Left renal cortex interstitium (tissue), 4 donors: ENCODE measurements around the gene EFCAB14. TPM values are rescaled to one million over a fixed set of nuclear protein-coding genes. Genes with fewer than 3 reads are reported as not detected.
"Not testable (repeated sequence)": the region's sequence is repeated elsewhere in the genome, so short reads cannot be mapped to it uniquely, and the experiment has no call there.

Experiments
- DNase-seq, 4 donors: peaks; one replicate each; pipeline ENCODE4 v3.0.0-alpha.2; 2013; ENCODE audit warnings: low read depth in 4 of 4, low spot score in 2 of 4, missing footprints in 1 of 4
- polyA plus RNA-seq, 4 donors: library from polyadenylated mRNA; unstranded; fragments of 120-200 nt; gene quantifications; one replicate each; pipeline ENCODE4 v1.2.1, GENCODE V29; 2013; ENCODE audit not compliant: insufficient read length in 4 of 4

EFCAB14 gene
- polyA plus RNA-seq, 4 donors, result 90.6 to 109 (median 93.7) TPM

DNA sequence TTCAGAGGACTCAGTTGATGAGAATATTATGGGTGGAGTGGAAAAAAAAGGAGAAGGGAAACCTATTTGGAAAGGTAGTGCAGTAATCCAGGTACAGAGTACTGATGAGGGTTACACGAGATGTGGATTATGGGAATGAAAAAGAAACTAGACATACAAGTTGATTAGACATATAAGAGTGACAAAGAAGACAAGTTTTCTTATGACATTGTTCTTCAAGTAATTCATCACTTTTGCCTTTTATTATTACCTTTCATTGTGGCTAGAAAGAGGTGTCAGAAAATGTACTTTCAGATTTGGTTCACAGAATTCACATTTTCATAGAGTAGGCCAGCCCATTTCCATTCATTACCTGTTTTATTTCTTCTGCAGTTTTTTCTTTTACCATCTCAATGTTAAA lies 61.1 kb downstream of the EFCAB14 start:
- no peak for DNase-seq

DNA sequence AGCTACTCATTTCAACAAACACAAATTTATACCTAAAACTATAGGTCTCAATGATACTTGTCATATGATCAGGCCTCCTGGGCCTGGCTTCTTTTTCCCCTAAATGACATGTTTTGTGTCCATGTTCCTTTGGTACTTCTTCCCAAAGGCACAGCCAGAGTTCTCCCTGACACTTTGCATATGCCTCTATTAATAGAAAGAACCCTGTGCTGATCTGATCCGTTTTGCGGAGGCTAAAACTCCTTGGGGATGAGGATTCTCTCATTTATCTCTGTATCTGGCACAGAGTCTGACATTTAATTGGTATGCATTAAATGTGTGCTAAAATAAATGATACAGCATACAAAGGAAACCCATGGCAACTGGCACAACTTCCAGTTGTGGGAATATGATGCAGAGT lies 62.3 kb downstream of the EFCAB14 start:
- no peak for DNase-seq

DNA sequence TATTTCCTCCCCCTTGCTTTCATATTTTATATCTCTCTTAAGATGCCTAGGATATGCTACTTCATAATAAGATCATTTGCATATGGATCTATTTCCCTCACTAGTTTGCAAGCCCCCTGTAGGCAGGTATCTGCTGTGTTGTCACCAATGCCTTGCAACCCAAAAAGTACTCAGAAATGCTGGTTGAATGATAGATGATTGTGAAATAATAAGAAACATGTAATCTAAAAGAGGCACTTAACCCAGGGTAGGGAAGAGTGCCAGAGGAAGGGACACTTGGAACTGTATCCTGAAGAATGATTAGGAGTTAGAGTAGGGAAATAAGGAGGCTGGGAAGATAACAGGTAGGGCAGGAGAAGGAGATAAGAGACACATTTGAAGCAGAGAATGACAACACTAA lies 63.1 kb downstream of the EFCAB14 start:
- DNase-seq, result no peak

DNA sequence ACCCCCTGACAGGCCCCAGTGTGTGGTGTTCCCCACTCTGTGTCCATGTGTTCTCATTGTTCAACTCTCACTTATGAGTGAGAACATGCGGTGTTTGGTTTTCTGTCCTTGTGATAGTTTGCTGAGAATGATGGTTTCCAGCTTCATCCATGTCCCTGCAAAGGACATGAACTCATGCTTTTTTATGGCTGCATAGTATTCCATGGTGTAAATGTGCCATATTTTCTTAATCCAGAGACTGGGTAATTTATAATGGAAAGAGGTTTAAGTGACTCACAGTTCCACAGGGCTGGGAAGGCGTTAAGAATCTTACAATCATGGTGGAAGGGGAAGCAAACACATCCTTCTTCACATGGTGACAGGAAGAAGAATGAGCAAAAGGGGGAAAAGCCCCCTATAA lies 64.2 kb downstream of the EFCAB14 start:
- DNase-seq, result not testable (repeated sequence)

DNA sequence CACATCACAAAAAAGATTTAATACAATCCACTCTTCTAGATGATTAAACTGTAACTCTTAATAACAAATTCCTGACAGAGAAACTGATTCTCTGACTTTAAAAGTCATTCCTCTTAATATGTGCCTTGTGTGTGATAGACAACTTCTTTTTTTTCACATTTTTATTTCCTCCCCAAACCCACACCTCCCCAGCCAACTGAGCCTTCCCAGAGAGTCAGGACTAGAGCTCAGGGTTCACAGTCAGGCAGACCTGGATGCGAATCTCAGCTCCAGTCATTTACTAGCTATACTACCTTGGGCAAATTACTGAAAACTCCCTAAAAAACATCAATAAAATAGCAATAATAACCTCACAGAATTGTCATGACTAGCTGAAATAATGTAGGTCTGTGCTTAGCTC lies 64.9 kb downstream of the EFCAB14 start:
- no peak for DNase-seq

- peak in 1 of 4 donors; percentile 49 for DNase-seq
These were observed 65.4 kb downstream of the EFCAB14 start for GRCh38 chr1:46653405-46653958.

DNA sequence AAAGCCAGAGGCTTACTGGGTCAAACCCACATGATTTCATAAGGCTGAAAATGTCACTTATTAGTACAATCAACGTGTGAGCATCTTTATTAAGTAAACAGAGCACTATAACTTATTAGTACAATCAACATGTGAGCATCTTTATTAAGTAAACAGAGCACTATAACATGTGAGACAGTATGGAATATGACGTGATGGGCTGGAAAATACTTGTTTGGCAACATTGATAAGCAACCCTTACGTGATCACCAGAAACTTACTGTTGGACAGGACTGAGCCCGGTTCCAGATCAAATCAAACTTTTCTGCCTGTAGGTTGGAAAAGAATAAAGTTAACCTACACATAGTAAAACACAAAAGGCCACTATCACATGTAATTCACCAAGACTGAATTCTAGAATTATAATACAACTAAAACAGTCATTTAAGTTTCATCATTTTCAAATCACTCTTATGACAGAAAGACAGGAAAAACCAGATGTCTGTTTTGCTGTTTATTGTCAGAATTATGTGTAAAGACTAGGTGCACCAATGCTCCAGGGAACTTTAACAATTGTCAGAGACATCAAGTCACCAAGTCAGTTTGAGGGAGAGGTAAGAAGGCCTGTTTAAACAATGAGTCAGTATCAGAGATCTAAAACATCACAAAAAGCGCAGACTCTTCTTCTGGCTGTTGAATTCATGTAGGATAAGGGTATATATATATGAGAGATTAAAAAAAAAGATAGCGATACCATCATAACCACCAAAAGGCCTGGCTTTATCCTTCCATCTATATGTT lies 66.4 kb downstream of the EFCAB14 start:
- no peak for DNase-seq

- not testable (repeated sequence) for DNase-seq
These were observed 67.8 kb downstream of the EFCAB14 start for GRCh38 chr1:46651152-46651551.

GRCh38 chr1:46650491-46650890 lies 68.4 kb downstream of the EFCAB14 start:
- no peak for DNase-seq

DNA sequence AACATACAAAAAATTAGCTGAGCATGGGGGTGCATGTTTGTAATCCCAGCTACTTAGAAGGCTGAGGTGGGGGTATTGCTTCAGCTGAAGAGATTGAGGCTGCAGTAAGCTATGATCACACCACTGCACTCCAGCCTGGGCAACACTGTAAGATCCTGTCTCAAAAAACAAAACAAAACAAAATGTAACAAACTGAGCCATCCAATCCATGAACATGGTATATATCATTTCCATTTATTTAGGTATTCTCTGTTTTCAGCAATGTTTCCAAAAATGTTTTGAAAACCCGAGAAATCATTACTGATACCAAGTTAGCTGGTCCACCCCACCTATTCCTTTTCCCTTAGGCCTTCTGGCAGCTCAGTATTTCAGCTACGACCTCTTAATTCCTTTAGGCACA lies 69.2 kb downstream of the EFCAB14 start:
- no peak for DNase-seq

- no peak for DNase-seq
These were observed 71.3 kb downstream of the EFCAB14 start for GRCh38 chr1:46647611-46648010.

GRCh38 chr1:46646844-46647243 lies 72.1 kb downstream of the EFCAB14 start:
- no peak for DNase-seq

DNA sequence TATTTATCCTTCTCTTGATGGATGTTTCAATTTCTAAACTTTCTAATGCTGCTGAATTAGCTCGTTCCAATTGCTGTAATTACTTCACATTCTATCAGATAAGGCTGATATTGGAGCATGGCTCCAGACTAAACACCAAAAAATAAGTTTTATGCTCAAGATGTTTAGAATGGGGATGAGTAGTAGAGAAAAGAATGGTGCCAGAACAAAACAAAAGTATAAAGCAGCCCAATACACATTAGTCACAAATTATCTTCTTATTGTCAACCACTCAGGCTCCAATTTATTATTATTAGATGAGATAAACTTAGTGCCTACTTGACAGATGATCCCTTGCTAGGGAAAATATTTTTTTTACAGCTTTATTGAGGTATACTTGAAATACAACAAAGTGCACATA lies 72.6 kb downstream of the EFCAB14 start:
- DNase-seq, result no peak

DNA sequence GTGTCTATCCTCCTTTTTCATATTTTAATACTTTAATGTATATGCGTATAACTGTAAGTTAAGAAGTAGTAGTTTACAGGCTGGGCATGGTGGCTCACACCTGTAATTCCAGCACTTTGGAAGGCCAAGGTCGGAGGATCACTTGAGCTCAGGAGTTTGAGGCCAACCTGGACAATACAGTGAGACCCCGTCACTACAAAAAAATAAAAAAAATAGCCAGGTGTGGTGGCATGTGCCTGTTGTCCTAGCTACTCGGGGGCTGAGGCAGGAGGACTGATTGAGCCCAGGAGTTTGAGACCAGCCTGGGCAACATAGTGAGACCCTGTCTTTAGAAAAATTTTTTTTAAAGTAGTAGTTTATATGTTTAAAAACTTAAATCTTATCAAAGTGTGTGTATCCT lies 73.1 kb downstream of the EFCAB14 start:
- DNase-seq, result no peak

- DNase-seq, result peak in 1 of 4 donors; percentile 24
These were observed 75.5 kb downstream of the EFCAB14 start for GRCh38 chr1:46643368-46643775.

GRCh38 chr1:46642115-46642680 lies 76.7 kb downstream of the EFCAB14 start:
- no peak for DNase-seq

DNA sequence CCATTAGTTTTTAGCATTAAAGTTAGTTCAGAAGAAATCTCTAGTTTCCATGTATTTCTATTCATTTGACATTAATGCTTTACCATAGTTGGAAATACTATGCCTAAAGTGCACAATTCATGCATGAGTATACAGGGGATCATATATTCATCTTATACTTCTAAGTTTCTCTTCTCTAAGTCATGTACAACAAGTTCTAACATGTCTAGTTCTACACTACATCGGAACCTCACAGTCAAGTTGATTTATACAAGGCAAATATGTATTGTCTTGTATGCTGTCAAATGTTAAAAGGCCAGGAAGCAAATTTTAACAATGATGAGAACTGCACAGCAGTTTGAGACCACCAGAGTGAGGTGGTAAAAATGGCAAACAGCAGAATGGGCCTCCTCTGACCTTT lies 79.4 kb downstream of the EFCAB14 start:
- DNase-seq, result no peak

- no peak for DNase-seq
These were observed 80.0 kb downstream of the EFCAB14 start for GRCh38 chr1:46638921-46639320.

DNA sequence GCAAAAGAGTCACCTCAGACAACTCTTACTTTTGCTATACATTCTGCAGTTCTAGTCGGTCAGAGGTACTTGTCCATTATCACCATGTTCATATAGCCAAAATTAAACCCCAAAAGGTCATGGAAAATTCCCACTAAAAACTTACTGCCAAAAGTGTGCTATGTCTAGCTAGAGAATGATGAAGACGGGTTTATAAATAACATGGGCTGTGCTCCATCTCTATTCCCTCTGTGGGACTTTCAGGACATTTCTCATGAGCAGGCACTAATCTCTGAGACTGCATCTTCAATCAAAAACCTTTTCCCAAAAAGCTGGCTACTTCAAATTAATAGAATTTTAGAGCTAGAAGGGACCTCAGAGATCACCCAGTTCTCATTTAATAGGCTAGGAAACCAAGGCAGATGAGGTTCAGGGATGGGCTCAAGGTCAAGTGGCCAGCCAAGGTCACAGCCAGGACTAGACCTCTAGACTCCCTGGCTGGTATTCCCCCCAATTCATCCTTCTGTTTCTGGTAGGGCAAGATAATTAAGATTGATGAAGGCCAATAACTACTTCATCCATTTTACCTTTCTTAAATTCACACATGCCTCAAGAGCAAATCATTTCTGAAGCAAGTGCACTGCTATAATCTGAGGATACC lies 81.3 kb downstream of the EFCAB14 start:
- DNase-seq, result no peak

DNA sequence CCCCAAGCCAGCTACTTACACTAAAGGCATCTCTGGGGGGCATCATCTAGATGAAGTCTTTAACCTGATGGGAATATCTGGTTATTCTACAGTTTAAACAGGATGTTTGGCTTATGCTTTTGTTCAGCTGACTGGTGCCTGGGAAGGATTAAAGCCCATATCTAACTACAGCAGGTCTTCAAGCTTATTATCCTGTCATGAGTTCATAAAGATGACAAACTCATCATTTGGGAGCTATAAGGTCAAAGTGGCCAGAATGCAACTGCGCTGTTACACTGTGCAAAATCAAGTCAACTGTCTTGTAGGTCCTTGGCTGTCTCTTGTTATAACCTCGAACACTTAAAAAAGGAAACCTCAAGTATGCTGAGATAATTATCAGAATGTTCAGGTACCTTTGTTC lies 83.7 kb downstream of the EFCAB14 start:
- no peak for DNase-seq

DNA sequence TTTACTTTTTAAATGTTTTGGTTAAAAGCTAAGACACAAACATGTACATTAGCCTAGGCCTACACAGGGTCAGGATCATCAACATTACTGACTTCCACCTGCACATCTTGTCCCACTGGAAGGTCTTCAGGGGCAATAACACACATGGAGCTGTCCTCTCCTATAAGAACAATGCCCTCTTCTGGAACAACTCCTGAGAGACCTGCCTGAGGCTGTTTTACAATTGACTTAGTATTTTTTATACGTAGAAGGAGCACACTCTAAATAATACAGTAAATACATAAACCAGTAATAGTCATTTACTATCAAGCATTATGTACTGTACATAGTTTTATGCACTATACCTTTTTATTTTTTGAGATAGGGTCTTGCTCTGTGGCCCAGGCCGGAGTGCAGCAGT lies 88.2 kb downstream of the EFCAB14 start:
- no peak for DNase-seq
